NCI-H774 (cell line): ENCODE results near the gene TMEM170B.
A peak's percentile ranks its signal among the peaks of the same experiment; 100 is the strongest.
"Not testable (repeated sequence)": the region's sequence is repeated elsewhere in the genome, so short reads cannot be mapped to it uniquely, and the experiment has no call there.

Source experiments
- DNase-seq: peaks from one replicate; lab custom pipeline; 2025; lab: John Stamatoyannopoulos, UW

Gene TMEM170B

GRCh38 chr6:11528996-11529395, 8.6 kb upstream of the TMEM170B start:
- DNase-seq = no peak

- no peak for DNase-seq
Observed at GRCh38 chr6:11532097-11532496, 5.5 kb upstream of the TMEM170B start.

GRCh38 chr6:11534561-11534960, 3.0 kb upstream of the TMEM170B start:
- no peak for DNase-seq

- DNase-seq = no peak
Observed at GRCh38 chr6:11535801-11536230, 1.7 kb upstream of the TMEM170B start.

GRCh38 chr6:11536795-11537194, 754 bp upstream of the TMEM170B start:
- DNase-seq = no peak

- no peak for DNase-seq
Observed at GRCh38 chr6:11538052-11538818, 686 bp downstream of the TMEM170B start.

GRCh38 chr6:11538819-11539468, 1.4 kb downstream of the TMEM170B start:
- DNase-seq = no peak

GRCh38 chr6:11542863-11543262, 5.3 kb downstream of the TMEM170B start:
- DNase-seq = no peak

- no peak for DNase-seq
Observed at GRCh38 chr6:11543919-11544518, 6.5 kb downstream of the TMEM170B start.

GRCh38 chr6:11547846-11548245, 10.3 kb downstream of the TMEM170B start:
- DNase-seq = not testable (repeated sequence)

- DNase-seq = not testable (repeated sequence)
Observed at GRCh38 chr6:11548578-11548977, 11.0 kb downstream of the TMEM170B start.

- no peak for DNase-seq
Observed at GRCh38 chr6:11551053-11551452, 13.5 kb downstream of the TMEM170B start.

- no peak for DNase-seq
Observed at GRCh38 chr6:11552442-11552841, 14.9 kb downstream of the TMEM170B start.

- DNase-seq = no peak
Observed at GRCh38 chr6:11553824-11554223, 16.3 kb downstream of the TMEM170B start.

GRCh38 chr6:11556309-11556708, 18.8 kb downstream of the TMEM170B start:
- no peak for DNase-seq

GRCh38 chr6:11563793-11564192, 26.2 kb downstream of the TMEM170B start:
- DNase-seq = no peak

GRCh38 chr6:11566609-11567008, 29.1 kb downstream of the TMEM170B start:
- no peak for DNase-seq

- no peak for DNase-seq
Observed at GRCh38 chr6:11571073-11571472, 33.5 kb downstream of the TMEM170B start.

- peak; percentile 7 for DNase-seq
Observed at GRCh38 chr6:11575408-11576033, 38.0 kb downstream of the TMEM170B start.

- DNase-seq = no peak
Observed at GRCh38 chr6:11580686-11581405, 43.3 kb downstream of the TMEM170B start.

GRCh38 chr6:11584244-11584643, 46.7 kb downstream of the TMEM170B start:
- no peak for DNase-seq

- no peak for DNase-seq
Observed at GRCh38 chr6:11585426-11586016, 48.0 kb downstream of the TMEM170B start.
